Erythroblast (primary cell): ENCODE measurements around the gene ACOT12.

Source experiments
- GATA1 ChIP-seq: IDR thresholded peaks from 2 replicates; pipeline ENCODE4 v1.6.1; 2011; ENCODE audit warnings: low read depth, mild to moderate bottlenecking, control low read depth, low read length, moderate library complexity
- POLR2A ChIP-seq: IDR thresholded peaks from 2 replicates; pipeline ENCODE4 v1.6.1; 2011; ENCODE audit warnings: mild to moderate bottlenecking, low read length

- TF ChIP-seq POLR2A (no peak), GATA1 (no peak)
Measured at GRCh38 chr5:81393783-81394718, at the start of gene ACOT12.
